Measurements from ENCODE around the gene RAB3IL1. TPM values are rescaled to one million over a fixed set of nuclear protein-coding genes. Genes with fewer than 3 reads are reported as not detected.

The RAB3IL1 gene
- total and polyA plus RNA-seq, 9 of the 15 experiments (the other 6 are each of a cell fraction or from before 2014, with no cell fraction given) = 0.15 to 42.6 (median 15.5) TPM

GRCh38 chr11:61963282-61964057 is 46.1 kb upstream of the RAB3IL1 start (continued):
- peak; percentile 80 for TF ChIP-seq ZNF655 (CRISPR knock-in tag; IDR thresholded peaks at IDR 0.05)
- TF ChIP-seq CAMTA2 (CRISPR knock-in tag; conservative IDR thresholded peaks at IDR 0.05) = peak; percentile 80; the same call in 1 of the 2 replicates
- TF ChIP-seq PRMT5 (CRISPR knock-in tag; IDR thresholded peaks at IDR 0.05) = no peak
- no peak for TF ChIP-seq C11orf30 (IDR thresholded peaks at IDR 0.05; ENCODE audit: low read depth)
- TF ChIP-seq POLR2H (tag; IDR thresholded peaks at IDR 0.05; ENCODE audit: low read depth) = peak; percentile 88
- TF ChIP-seq AFF4 (CRISPR knock-in tag; IDR thresholded peaks at IDR 0.05) = peak; percentile 97
- TF ChIP-seq NR2C2 (CRISPR knock-in tag; IDR thresholded peaks at IDR 0.05) = peak; percentile 55; the same call in 1 of the 2 replicates
- peak; percentile 79 for TF ChIP-seq NR2C2 (tag; IDR thresholded peaks at IDR 0.05)
- peak; percentile 86; the same call in 1 of the 2 replicates for TF ChIP-seq GABPB2 (CRISPR knock-in tag; conservative IDR thresholded peaks at IDR 0.05)
- peak; percentile 100 for TF ChIP-seq POLR2AphosphoS2 (IDR thresholded peaks at IDR 0.05; ENCODE audit: low read length)
- TF ChIP-seq ZNF184 (CRISPR knock-in tag; IDR thresholded peaks at IDR 0.05) = no peak
- peak; percentile 64 for TF ChIP-seq FOXK1 (CRISPR knock-in tag; IDR thresholded peaks at IDR 0.05; ENCODE audit: borderline replicate concordance)
- peak; percentile 75 for TF ChIP-seq RAD51 (IDR thresholded peaks at IDR 0.05; ENCODE audit: borderline replicate concordance, low read depth)
- no peak for TF ChIP-seq SRSF7 (optimal IDR thresholded peaks at IDR 0.05; ENCODE audit: low read depth, low read length)
- no peak for TF ChIP-seq MEF2A (IDR thresholded peaks at IDR 0.05; ENCODE audit: control insufficient read depth, low read depth, low read length)
- TF ChIP-seq ZNF445 (CRISPR knock-in tag; IDR thresholded peaks at IDR 0.05; ENCODE audit: low read depth) = 0 out of 2 replicates have a peak, but pooled peaks have one; percentile 9
- peak; percentile 49 for TF ChIP-seq ATF3 (IDR thresholded peaks at IDR 0.05)
- TF ChIP-seq ATF3 (CRISPR knock-in tag; conservative IDR thresholded peaks at IDR 0.05) = no peak

Measured in K562 (cell line).